Activated CD4-positive, CD25-positive, alpha-beta regulatory T cell treated with anti-CD3 and anti-CD28 coated beads, Interleukin-2, amount 50 U/mL, for 24 hours (primary cell): ENCODE data around the gene DKC1.

ENCODE experiments used
- ATAC-seq, 2 donors: fragments of 150-1000 bp; cut with Tn5 transposase; one replicate each; pipeline ENCODE4 v1.10.0; 2021; ENCODE audit warnings: mild to moderate bottlenecking in 1 of 2, moderate library complexity in 1 of 2

Gene DKC1

DNA sequence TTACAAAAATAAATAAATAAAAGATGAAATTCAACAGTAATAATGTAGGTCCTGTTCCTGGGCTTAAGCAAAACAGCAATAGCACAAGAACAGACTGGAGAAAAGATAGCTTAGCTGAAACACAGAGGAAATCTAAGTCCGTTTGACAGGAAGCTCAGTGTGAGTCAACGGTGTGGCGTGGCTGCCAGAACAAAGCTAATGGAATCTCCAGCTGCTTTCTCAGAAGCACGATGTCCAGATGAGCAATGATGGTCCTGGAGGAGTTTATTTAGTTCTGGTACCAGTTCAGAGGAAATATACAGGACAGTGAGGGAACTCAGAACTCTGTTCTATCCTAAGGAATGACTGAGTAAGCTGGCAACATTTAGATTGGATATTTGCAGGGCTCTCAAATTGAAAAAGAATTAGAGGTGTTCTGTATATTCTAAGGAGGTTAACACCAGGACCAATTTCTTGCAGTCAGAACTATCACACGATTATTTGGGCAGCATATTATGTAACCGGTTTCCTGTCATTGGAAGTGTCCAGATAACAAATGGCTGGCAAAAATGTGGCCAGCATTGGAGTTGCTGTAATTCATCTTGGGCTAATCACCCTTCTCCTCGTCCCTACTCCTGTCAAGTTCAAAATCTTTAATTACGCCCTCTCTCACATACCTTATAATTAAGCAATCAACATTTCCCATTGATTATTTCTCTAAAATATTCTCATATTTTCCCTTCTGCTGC lies 24.5 kb upstream of the DKC1 start:
- no peak for ATAC-seq

DNA sequence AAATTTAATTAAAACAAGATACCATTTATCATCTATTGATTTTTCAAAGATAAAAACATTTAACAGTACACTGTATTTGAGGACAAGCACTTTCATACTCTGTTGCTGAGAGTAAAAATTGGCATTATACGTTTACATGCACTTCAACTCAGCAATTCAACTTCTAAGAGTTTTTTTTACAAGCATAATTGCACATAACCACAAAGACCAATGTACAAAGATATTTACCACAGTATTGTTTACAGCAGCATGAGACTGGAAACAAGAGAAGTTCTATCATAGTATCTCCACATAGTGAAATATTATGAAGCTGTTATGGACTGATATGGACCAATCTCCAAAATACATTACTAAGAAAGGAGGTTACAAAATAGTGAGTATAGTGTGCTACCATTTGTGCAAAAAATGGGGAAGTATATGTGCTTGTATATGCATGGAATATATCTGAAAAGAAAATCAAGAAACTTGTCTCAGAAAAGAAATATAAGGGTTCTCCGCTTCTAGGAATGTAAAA lies 22.7 kb upstream of the DKC1 start:
- no peak for ATAC-seq

DNA sequence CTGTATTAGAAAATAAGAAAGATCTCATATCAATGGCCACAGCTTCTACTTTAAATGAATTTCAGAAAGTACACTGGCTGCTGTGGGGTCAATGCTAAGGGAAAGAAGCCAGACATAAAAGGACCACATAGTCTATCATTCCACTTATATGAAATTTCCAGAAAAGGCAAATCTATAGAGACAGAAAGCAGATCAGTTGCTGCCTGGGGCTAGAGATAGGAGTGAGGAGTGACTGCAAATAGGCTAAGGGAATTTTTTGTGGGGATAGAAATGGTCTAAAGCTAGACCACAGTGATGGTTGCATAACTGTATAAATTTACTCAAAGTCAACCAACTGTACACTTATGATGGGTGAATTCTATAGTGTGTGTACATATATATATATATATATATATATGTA lies 20.1 kb upstream of the DKC1 start:
- no peak for ATAC-seq

GRCh38 chrX:154748712-154749339 lies 13.8 kb upstream of the DKC1 start:
- ATAC-seq = peak; percentile 51 to 53

DNA sequence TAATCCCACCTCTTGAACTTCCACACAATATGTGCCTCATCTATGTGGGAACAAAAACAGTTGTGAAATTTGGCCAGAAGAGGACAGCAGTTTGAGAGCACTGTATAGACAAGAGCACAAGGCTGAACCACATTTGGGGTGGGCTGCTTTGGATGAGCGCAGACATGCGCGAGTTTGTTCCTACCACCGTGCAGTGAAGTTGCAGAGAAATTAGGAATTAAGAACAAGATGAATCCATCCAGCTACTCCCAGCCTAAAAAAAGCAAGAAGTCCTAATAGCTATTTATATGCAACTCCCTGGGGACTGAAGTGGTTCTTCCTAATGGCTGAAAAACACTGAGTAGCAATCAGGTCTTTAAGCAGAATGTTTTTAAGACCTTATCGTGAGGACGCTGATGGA lies 12.8 kb upstream of the DKC1 start:
- no peak for ATAC-seq

DNA sequence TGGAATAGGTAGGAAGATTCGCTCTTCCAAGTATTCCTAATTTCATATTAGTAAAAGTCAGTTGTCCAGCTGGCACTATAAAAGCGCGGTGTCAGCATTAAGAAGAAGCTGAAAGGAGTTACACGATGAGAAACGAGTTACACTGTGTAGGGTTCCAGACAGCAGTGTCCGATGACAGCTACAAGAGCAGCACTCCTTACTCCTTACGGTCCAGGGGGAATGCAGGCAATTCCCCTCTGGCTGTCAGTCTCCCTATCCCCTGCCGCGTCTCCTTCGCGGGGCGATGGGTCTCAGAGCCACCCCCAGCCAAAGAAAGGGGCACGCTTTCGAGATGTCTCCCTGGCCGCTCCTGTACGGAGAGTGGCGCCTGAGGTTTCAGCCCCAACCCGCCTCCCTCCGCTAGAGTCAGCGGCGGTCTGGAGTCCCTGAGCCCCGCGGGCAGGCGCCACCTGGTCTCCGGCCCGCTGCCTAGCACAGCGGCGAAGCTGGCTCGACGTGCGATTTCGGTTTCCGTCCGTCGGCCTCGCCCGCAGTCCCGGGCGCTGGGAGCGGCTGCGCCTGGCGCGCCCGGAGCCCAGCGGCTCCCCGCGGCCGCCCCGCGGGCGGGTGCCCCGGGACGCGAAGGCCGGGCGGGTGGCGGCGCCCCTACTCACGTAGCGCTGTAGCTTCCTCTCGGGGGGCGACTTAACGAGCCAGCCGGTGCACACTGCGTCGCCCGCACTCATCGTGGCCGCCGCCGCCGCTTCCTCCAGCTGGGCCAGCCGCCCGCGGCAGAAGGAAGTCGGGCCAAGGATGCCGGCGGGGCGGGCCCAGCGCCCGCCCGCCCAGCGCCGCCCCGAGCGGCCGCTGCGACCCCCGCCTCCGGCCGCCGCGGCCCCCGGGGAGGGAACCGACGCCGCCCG lies 12.1 kb upstream of the DKC1 start, which contains the start of gene GAB3:
Gene GAB3 (minus strand): TSS at position 777 of the 902 bp plus-strand sequence. CDS start 52 bp downstream, at position 725.
- ATAC-seq = peak; percentile 72 to 73

- ATAC-seq = peak; percentile 19 to 21
Measured at GRCh38 chrX:154751203-154751668, 11.4 kb upstream of the DKC1 start.

DNA sequence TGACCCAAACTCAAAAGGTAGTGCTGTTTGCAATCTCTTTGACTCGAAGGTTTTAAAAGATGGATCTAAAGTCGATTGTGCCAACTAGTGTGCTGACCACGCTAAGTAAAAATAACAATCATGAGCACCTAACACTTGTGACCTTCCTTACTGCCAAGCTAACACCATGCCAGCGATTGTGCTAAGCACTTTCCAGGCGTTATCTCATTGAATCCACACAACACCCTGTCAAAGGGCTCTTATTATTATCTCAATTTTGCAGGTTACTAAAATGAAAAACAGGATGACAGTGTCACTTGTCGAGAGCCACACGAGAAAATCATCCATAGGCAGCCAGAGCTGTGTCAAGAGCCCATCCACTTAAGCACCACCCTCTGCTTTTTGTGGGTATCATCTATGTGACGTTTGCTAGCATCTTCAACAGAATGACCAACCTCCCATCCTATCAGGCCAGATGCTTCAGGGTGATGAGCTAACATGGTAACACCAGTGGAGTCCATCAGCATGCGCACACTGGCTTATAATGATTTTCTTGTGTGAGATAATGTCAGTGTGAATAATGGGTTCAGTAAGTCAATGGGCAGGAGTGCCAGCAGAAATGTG lies 10.9 kb upstream of the DKC1 start:
- ATAC-seq = no peak

DNA sequence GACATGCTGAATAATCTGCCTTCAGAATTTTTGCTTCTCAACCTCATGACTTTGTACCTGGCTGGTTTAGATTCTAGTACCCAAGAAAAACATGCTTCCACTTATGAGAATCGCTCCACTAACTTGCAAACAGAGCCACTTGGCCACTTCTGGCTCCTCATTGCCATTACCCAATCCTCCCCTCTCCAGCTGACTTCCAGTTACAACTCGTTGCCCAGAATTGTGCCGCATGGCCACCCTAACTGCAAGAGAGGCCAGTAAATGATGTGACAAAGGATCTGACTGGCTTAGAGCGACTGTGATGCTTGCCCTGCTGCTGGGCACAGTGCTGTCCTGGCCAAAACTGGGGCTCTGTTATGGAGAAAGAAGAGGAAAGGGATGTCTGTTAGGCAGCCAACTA lies 4.0 kb upstream of the DKC1 start:
- no peak for ATAC-seq

- ATAC-seq = no peak
Measured at GRCh38 chrX:154761977-154762536, 607 bp upstream of the DKC1 start.

GRCh38 chrX:154774622-154775021 lies 12.0 kb downstream of the DKC1 start:
- no peak for ATAC-seq

GRCh38 chrX:154775419-154776349 lies 13.0 kb downstream of the DKC1 start:
- ATAC-seq = peak; percentile 27 to 48

- no peak for ATAC-seq
Measured at GRCh38 chrX:154776753-154777152, 14.1 kb downstream of the DKC1 start.

- ATAC-seq = no peak
Measured at GRCh38 chrX:154779261-154779660, 16.6 kb downstream of the DKC1 start.

DNA sequence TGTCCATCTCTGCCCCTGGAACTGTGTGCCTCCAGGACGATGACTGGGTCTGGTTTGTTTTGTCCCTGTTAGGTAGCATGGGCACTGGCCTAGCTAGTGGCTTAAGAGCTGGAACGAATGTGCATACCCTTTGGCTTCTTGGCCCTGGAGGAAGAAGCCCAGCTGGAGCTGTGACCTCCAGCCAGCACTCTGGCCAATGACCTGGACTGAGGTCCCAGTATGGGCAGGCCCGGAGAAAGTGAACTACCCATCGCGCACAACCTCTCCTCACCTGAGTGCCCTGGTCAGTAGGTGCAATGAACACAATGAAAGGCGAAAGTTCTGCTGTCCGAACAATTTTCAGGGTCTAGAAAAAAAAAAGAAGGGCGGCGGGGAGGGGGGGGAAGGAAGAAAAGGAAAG lies 18.3 kb downstream of the DKC1 start:
- no peak for ATAC-seq

GRCh38 chrX:154784149-154784995 lies 21.7 kb downstream of the DKC1 start:
- no peak for ATAC-seq

GRCh38 chrX:154785716-154786115 lies 23.1 kb downstream of the DKC1 start:
- ATAC-seq = no peak

DNA sequence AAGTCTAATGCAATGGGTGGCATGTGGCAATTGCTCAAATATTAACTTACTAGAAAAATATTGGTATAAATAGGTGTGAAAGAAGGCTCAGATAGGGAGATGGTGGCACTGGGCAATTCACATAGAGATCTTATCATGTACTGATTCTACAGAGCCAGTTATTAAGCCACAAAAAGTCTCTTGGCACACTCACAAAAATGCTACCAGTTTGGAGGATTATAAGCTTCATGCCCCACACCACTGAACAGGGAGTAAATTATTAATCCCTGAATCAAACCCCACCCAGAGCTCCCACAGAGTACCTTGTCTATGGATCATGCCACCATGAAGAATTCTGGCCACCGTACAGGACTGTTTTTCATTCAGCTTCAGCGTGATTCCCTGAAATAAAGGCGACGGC lies 28.8 kb downstream of the DKC1 start:
- ATAC-seq = no peak

- no peak for ATAC-seq
Measured at GRCh38 chrX:154791939-154792338, 29.3 kb downstream of the DKC1 start.
